HG03354 (cell line): Measurements from ENCODE around the gene DCUN1D1.

Experiments used
- ATAC-seq: cut with Tn5 transposase; IDR thresholded peaks from one replicate; pipeline ENCODE4 v1.9.1; 2021; ENCODE audit warnings: mild to moderate bottlenecking; ENCODE audit not compliant: unreplicated experiment, poor library complexity, severe bottlenecking

The DCUN1D1 gene

DNA sequence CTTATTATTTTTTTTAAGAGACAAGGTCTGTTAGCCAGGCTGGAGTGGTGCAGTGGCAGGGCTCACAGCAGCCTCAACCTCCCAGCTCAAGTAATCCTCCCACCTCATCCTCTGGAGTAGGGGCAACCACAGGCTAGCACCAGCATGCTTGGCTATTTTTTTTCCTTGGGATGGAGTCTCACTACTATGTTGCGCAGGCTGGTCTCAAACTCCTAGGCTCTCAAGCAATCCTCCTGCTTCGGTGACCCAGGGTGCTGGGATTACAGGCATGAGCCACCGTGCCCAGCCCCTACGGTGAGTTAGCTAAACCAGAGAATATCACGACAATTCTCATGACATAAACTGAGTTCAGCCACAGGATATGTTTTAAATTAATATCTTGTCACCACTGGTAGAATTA lies 2.0 kb downstream of the DCUN1D1 start:
- ATAC-seq: no peak

DNA sequence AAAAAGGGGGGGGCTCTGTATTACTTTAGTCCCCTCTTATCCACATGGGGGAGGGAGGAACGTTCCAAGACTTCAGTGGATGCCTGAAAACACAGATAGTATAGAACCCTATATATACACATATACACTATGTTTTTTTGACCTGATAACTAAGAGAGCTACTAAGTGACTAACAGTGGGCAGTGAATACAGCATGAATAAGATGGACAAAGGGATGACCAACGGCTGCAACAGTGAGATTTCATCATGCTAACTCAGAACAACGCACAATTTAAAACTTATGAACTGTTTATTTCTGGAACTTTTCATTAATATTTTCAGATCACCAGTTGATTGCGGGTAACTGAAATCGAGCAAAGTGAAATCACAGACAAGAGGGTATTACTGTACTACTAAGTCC lies 7.3 kb downstream of the DCUN1D1 start:
- ATAC-seq: no peak

GRCh38 chr3:182972387-182972786 lies 8.0 kb downstream of the DCUN1D1 start:
- ATAC-seq: no peak

GRCh38 chr3:182971637-182972036 lies 8.7 kb downstream of the DCUN1D1 start:
- ATAC-seq: no peak

- no peak for ATAC-seq
These were observed 9.4 kb downstream of the DCUN1D1 start for GRCh38 chr3:182970811-182971418.

- no peak for ATAC-seq
These were observed 10.5 kb downstream of the DCUN1D1 start for GRCh38 chr3:182969853-182970252.

DNA sequence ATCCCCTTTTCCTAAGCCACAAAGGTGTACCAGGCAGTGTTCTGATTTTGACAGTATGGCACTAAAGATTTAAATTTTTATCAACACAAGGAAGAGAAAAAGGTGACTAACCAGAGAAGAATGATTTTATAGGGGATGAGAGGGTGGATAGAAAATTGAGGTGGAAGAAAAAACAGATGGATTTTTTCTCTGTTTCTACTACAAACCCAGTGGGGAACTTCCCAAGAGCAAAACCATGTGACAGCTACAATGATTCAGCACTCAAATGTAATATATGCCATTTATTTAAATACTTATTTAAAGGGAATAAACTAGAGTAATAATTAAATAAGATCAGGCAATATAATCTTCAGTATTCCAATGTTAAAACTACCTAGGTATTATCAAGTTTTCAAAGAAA lies 11.1 kb downstream of the DCUN1D1 start:
- no peak for ATAC-seq

- peak; percentile 61 for ATAC-seq
These were observed 12.8 kb downstream of the DCUN1D1 start for GRCh38 chr3:182967218-182968204.

DNA sequence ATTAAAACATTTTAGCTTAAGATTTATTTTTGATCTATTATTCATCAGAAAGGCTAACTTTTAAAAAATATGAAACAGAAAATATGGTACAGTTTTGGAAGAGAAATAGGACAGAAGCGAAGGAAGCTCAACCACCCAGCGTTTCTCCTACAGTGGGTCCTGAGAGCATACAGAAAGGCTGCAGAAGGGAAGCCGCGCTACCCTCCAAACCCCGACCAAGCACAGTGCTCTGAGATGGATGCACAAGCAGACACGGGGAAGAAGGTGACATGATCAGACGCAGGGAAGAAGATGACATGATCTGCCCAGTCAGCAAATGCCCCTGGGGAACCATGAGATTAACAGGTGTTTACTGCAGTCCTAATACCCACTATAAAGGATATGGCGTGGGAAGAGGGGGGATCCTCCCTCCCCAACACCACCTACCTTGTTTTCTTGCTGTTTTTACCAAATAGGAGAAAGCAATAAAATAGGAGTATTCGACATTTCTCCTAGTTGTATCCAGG lies 14.4 kb downstream of the DCUN1D1 start:
- no peak for ATAC-seq

DNA sequence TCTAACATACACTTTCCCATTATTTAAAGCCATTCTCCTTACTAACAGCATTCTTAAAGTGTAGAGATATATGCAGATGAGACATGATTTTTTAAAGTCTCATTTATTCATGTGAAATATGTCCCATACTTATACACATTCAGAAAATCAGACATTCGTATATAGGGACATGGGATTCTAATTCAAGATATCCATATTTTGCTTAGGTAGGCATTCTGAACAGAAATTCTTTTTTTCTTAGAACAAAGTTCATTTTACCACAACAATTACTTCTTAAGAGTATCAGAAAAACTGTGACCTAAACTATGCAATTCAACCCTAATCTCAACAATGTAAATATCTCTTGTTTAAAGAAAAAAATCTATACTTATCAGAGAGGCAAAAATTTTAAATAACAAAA lies 16.2 kb downstream of the DCUN1D1 start:
- ATAC-seq: no peak

- no peak for ATAC-seq
These were observed 18.2 kb downstream of the DCUN1D1 start for GRCh38 chr3:182962166-182962565.

GRCh38 chr3:182959474-182960350 lies 20.6 kb downstream of the DCUN1D1 start:
- no peak for ATAC-seq

- ATAC-seq: no peak
These were observed 22.6 kb downstream of the DCUN1D1 start for GRCh38 chr3:182957676-182958266.

GRCh38 chr3:182957226-182957625 lies 23.1 kb downstream of the DCUN1D1 start:
- no peak for ATAC-seq

GRCh38 chr3:182954553-182955235 lies 25.6 kb downstream of the DCUN1D1 start:
- ATAC-seq: peak; percentile 99

GRCh38 chr3:182949688-182950087 lies 30.6 kb downstream of the DCUN1D1 start:
- ATAC-seq: no peak

DNA sequence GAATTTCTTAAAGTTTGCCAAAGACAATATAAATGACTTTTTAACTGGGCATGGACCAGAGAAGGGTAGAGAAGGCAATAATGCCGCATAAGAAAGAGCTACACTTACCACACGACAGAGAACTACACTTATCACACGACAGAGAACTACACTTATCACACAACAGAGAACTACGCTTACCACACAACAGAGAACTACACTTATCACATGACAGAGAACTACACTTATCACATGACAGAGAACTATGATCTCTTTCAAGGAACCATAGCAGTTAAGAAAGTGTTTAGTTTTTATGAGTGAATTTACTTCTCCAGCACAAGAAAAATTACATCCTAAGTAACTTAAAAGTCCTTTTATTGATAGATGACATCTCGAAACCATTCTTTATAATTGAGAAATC lies 32.0 kb downstream of the DCUN1D1 start:
- ATAC-seq: peak; percentile 23

GRCh38 chr3:182947888-182948287 lies 32.5 kb downstream of the DCUN1D1 start:
- ATAC-seq: peak; percentile 85

- no peak for ATAC-seq
These were observed 38.6 kb downstream of the DCUN1D1 start for GRCh38 chr3:182941719-182942118.
